ENCODE results near the gene SBK2.

The SBK2 gene

DNA sequence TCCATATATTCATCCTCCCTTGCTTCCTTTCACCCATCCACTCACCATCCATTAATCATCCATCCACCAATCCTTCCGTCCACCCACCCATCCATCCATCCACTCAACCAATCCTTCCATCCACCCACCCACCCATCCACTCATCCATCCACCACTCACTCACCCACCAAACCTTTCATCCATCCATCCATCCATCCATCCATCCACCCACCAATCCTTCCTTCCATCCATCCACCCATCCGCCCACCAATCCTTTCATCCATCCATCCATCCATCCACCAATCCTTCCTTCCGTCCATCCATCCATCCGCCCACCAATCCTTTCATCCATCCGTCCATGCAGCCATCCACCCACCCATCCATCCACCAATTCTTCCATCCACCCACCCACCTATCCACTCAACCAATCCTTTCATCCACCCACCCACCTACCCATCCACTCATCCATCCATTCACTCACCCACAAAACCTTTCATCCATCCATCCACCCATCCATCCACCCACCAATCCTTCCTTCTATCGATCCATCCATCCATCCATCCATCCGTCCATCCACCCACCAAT, 5.4 kb upstream of the SBK2 start:
- Histone ChIP-seq H3K4me2 (ENCODE audit: insufficient read depth, low read length) (no peak overlapping the region), H3K79me2 (ENCODE audit: insufficient read depth, low read length) (no peaks in the 10 kb centered on the region), H3K9me3 (ENCODE audit: insufficient read depth, low read length, severe bottlenecking) (no peaks in the 10 kb centered on the region), H3K27me3 (ENCODE audit: insufficient read depth, low read length, poor library complexity) (no peaks in the 10 kb centered on the region), H4K20me1 (ENCODE audit: insufficient read depth, low read length) (no peaks in the 10 kb centered on the region), H3K27ac (ENCODE audit: low read length) (no peak overlapping the region), H3K4me3 (ENCODE audit: low read depth in 1 of 2, low read length in 2 of 2) (no peak overlapping the region), H3K4me1 (ENCODE audit: insufficient read depth, low read length) (no peaks in the 10 kb centered on the region), H3K36me3 (ENCODE audit: insufficient read depth, low read length) (no peaks in the 10 kb centered on the region), H2AFZ (ENCODE audit: low read depth, low read length) (no peak overlapping the region), H3K9ac (ENCODE audit: low read depth, low read length) (no peak overlapping the region)
- TF ChIP-seq, protein P1, sequence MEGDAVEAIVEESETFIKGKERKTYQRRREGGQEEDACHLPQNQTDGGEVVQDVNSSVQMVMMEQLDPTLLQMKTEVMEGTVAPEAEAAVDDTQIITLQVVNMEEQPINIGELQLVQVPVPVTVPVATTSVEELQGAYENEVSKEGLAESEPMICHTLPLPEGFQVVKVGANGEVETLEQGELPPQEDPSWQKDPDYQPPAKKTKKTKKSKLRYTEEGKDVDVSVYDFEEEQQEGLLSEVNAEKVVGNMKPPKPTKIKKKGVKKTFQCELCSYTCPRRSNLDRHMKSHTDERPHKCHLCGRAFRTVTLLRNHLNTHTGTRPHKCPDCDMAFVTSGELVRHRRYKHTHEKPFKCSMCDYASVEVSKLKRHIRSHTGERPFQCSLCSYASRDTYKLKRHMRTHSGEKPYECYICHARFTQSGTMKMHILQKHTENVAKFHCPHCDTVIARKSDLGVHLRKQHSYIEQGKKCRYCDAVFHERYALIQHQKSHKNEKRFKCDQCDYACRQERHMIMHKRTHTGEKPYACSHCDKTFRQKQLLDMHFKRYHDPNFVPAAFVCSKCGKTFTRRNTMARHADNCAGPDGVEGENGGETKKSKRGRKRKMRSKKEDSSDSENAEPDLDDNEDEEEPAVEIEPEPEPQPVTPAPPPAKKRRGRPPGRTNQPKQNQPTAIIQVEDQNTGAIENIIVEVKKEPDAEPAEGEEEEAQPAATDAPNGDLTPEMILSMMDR (IDR thresholded peaks at IDR 0.05; ENCODE audit: borderline replicate concordance, extremely low read depth, low read length, poor library complexity, severe bottlenecking): no peak
- no peak for TF ChIP-seq EZH2 (IDR thresholded peaks at IDR 0.05; ENCODE audit: borderline replicate concordance, low read depth, low read length, severe bottlenecking)
- DNase-seq (no peak), ATAC-seq (ENCODE audit: insufficient read depth, low read depth) (no peak)

DNA sequence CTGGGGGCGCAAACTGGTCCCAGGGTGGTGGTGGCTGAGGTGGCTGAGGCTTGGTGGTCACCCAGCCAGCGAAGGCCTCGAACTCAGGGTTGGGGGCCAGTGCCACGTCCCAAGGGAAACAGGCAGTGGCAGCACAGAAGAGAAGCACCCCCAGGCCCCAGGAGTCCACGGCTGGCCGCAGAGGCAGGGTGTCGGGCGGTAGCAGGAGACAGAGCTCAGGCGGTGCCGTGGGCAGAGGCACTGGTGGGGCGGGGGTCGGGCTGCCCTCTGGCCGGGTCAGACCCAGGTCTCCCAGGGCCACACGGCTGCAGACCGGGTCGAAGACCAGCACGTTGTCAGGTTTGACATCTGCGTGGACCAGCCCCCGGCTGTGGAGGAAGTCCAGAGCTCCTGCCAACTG, 4.2 kb upstream of the SBK2 start:
- no peak for ATAC-seq (ENCODE audit: insufficient read depth, low read depth)
- Histone ChIP-seq H4K20me1 (ENCODE audit: insufficient read depth, low read length) (no peaks in the 10 kb centered on the region), H3K27ac (ENCODE audit: low read length) (no peak overlapping the region), H3K27me3 (ENCODE audit: insufficient read depth, low read length, poor library complexity) (no peaks in the 10 kb centered on the region), H3K9ac (ENCODE audit: low read depth, low read length) (no peak overlapping the region), H3K36me3 (ENCODE audit: insufficient read depth, low read length) (no peaks in the 10 kb centered on the region), H3K4me2 (ENCODE audit: insufficient read depth, low read length) (no peak overlapping the region), H3K4me3 (ENCODE audit: low read depth in 1 of 2, low read length in 2 of 2) (no peak overlapping the region), H3K79me2 (ENCODE audit: insufficient read depth, low read length) (no peaks in the 10 kb centered on the region), H3K4me1 (ENCODE audit: insufficient read depth, low read length) (no peaks in the 10 kb centered on the region), H2AFZ (ENCODE audit: low read depth, low read length) (no peak overlapping the region), H3K9me3 (ENCODE audit: insufficient read depth, low read length, severe bottlenecking) (no peaks in the 10 kb centered on the region)
- no peak for TF ChIP-seq EZH2 (IDR thresholded peaks at IDR 0.05; ENCODE audit: borderline replicate concordance, low read depth, low read length, severe bottlenecking)
- TF ChIP-seq, protein P1 (IDR thresholded peaks at IDR 0.05; ENCODE audit: borderline replicate concordance, extremely low read depth, low read length, poor library complexity, severe bottlenecking): no peak
- DNase-seq: no peak

DNA sequence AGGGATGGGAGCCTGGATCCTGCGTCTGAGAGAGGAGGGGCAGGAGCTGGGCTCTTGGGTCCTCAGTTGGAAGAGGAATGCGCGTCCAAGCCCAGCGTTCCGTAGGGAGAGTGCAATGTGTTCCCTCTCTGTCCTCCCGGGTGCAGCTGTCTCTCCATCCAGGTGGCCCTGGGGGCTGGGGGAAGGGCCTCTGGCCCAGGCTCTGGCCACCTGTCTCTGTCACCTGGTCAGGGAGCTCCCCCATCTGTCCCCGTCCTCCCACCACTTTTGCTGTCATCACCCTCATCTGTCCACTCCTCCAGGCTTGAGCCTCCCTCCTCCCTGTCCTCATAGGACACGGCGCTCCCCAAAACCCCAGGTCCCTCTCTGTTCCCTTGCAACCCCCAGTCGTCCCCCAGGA, 3.7 kb upstream of the SBK2 start:
- no peak overlapping the region for H3K4me2 ChIP-seq (ENCODE audit: insufficient read depth, low read length)
- no peaks in the 10 kb centered on the region for H3K36me3 ChIP-seq (ENCODE audit: insufficient read depth, low read length)
- no peaks in the 10 kb centered on the region for H3K9me3 ChIP-seq (ENCODE audit: insufficient read depth, low read length, severe bottlenecking)
- TF ChIP-seq, protein P1 (IDR thresholded peaks at IDR 0.05; ENCODE audit: borderline replicate concordance, extremely low read depth, low read length, poor library complexity, severe bottlenecking): no peak
- TF ChIP-seq EZH2 (IDR thresholded peaks at IDR 0.05; ENCODE audit: borderline replicate concordance, low read depth, low read length, severe bottlenecking): no peak
- no peaks in the 10 kb centered on the region for H3K27me3 ChIP-seq (ENCODE audit: insufficient read depth, low read length, poor library complexity)
- H3K79me2 ChIP-seq (ENCODE audit: insufficient read depth, low read length): no peaks in the 10 kb centered on the region
- no peaks in the 10 kb centered on the region for H4K20me1 ChIP-seq (ENCODE audit: insufficient read depth, low read length)
- DNase-seq: no peak
- H2AFZ ChIP-seq (ENCODE audit: low read depth, low read length): no peak overlapping the region
- no peak for ATAC-seq (ENCODE audit: insufficient read depth, low read depth)
- H3K4me1 ChIP-seq (ENCODE audit: insufficient read depth, low read length): no peaks in the 10 kb centered on the region
- H3K9ac ChIP-seq (ENCODE audit: low read depth, low read length): no peak overlapping the region
- no peak overlapping the region for H3K27ac ChIP-seq (ENCODE audit: low read length)
- no peak overlapping the region for H3K4me3 ChIP-seq (ENCODE audit: low read depth in 1 of 2, low read length in 2 of 2)
